Dermis lymphatic vessel endothelial cell (primary cell): ENCODE measurements around the gene LAMB1. TPM values are rescaled to one million over a fixed set of nuclear protein-coding genes. Genes with fewer than 3 reads are reported as not detected.

Source experiments
- total RNA-seq: library from RNA; depleted of rRNA; stranded (reverse); fragments of >200 nt; gene quantifications from 2 replicates; pipeline ENCODE4 v1.2.1, GENCODE V29; 2014

The LAMB1 gene
- 445 and 485 TPM in 2 replicates for total RNA-seq

GRCh38 chr7:108002726-108003598 lies at the start of gene LAMB1:
Gene LAMB1 (minus strand): TSS chr7:108003161. CDS start chr7:108002885, 276 bp downstream.

GRCh38 chr7:107890962-107891635 lies 111.9 kb downstream of the LAMB1 start, which contains the start of gene DLD:
Gene DLD (plus strand): TSS chr7:107891183. CDS start chr7:107891251, 68 bp downstream.

Other genes with a start within 250 kb of the LAMB1 start
- gene SLC26A3, start 199.9 kb downstream of the LAMB1 start, total RNA-seq: not detected in 2 replicates
- 48.0 and 56.1 TPM in 2 replicates for gene DLD, start 112.0 kb downstream of the LAMB1 start, total RNA-seq
- 0.11 and 0.43 TPM in 2 replicates for gene LAMB4, start 127.2 kb upstream of the LAMB1 start, total RNA-seq